ENCODE data around the gene VEGFD. TPM values are rescaled to one million over a fixed set of nuclear protein-coding genes. Genes with fewer than 3 reads are reported as not detected.

Gene VEGFD
- total and polyA plus RNA-seq, 2 donors (not counting 1 experiment from before 2014, with no cell fraction given), result 2.0 to 7.9 TPM

DNA sequence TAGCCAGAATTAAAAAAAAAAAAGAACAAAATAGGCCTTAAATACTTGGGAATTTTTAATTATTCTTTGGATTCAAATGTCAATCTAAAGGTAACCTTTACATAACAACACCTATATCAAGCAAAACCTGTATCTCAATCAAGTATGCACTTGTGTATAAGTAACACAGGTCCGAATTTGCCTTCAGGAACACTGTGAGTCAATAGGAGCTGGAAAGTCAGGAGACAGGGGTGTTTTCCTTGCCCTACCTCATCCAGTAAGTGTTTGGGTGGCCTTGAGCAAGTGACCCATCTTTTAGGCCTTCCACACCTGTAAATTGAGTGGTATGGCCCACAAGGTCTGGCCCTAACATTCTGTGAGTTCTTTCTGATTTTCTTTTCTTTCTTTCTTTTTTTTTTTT lies 40.8 kb upstream of the VEGFD start:
- H3K4me2 ChIP-seq (ENCODE audit: extremely low read depth, insufficient read depth, low read length), result no peak overlapping the region
- no peaks in the 10 kb centered on the region for H3K79me2 ChIP-seq (ENCODE audit: control insufficient read depth, insufficient read depth, low read length)
- no peaks in the 10 kb centered on the region for H3K36me3 ChIP-seq (ENCODE audit: control insufficient read depth, insufficient read depth, low read length)
- H3K4me1 ChIP-seq (ENCODE audit: control insufficient read depth, extremely low read depth, insufficient read depth, low read length), result no peaks in the 10 kb centered on the region
- H2AFZ ChIP-seq (ENCODE audit: low read length), result no peak overlapping the region
- no peaks in the 10 kb centered on the region for H4K20me1 ChIP-seq (ENCODE audit: control insufficient read depth, extremely low read depth, insufficient read depth, low read length)
- H3K9me3 ChIP-seq (ENCODE audit: control insufficient read depth, insufficient read depth, low read depth, low read length), result no peaks in the 10 kb centered on the region
- TF ChIP-seq, protein P1, sequence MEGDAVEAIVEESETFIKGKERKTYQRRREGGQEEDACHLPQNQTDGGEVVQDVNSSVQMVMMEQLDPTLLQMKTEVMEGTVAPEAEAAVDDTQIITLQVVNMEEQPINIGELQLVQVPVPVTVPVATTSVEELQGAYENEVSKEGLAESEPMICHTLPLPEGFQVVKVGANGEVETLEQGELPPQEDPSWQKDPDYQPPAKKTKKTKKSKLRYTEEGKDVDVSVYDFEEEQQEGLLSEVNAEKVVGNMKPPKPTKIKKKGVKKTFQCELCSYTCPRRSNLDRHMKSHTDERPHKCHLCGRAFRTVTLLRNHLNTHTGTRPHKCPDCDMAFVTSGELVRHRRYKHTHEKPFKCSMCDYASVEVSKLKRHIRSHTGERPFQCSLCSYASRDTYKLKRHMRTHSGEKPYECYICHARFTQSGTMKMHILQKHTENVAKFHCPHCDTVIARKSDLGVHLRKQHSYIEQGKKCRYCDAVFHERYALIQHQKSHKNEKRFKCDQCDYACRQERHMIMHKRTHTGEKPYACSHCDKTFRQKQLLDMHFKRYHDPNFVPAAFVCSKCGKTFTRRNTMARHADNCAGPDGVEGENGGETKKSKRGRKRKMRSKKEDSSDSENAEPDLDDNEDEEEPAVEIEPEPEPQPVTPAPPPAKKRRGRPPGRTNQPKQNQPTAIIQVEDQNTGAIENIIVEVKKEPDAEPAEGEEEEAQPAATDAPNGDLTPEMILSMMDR (conservative IDR thresholded peaks at IDR 0.05 in 1 of 2, IDR thresholded peaks at IDR 0.05 in 1 of 2; ENCODE audit: low read depth in 1 of 2, low read length in 2 of 2), result no peak
- TF ChIP-seq EZH2 (IDR thresholded peaks at IDR 0.05; ENCODE audit: low read length, missing control alignments), result no peak
- no peak overlapping the region for H3K9ac ChIP-seq (ENCODE audit: insufficient read depth, low read length)
- no peak overlapping the region for H3K4me3 ChIP-seq (replicated peaks in 1 of 4; ENCODE audit: control extremely low read depth in 1 of 4, insufficient read depth in 1 of 4, low read depth in 3 of 4, low read length in 4 of 4)
- no peak for DNase-seq (ENCODE audit: low read depth in 2 of 2)
- H3K27me3 ChIP-seq (ENCODE audit: control insufficient read depth, insufficient read depth, low read length), result no peaks in the 10 kb centered on the region
- no peak overlapping the region for H3K27ac ChIP-seq (ENCODE audit: insufficient read depth, low read length)

DNA sequence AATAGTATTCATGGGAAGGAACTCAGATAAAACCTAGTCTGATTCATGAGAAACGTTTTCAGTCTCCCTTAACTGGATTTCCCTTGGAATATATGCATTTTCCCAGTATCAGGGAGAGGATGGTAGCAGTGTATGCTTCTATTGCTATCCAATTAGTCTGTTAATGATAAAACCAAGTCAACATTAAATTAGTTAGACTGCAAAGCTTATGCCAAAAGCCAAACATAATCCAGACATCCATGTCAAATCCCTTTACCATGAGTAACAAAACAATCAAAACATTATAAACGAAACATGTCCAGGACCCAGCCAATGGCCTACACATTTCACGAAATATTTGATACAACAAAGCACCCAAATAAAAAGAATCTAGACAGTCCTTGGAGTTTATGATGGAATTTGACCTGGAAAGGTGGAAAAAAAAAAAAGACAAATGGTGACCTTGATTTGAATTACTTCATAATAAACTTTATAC lies 34.5 kb upstream of the VEGFD start:
- Histone ChIP-seq H3K9ac (ENCODE audit: insufficient read depth, low read length) (no peak overlapping the region), H4K20me1 (ENCODE audit: control insufficient read depth, extremely low read depth, insufficient read depth, low read length) (no peaks in the 10 kb centered on the region), H2AFZ (ENCODE audit: low read length) (no peak overlapping the region), H3K27me3 (ENCODE audit: control insufficient read depth, insufficient read depth, low read length) (no peaks in the 10 kb centered on the region), H3K4me2 (ENCODE audit: extremely low read depth, insufficient read depth, low read length) (no peak overlapping the region), H3K4me3 (replicated peaks in 1 of 4; ENCODE audit: control extremely low read depth in 1 of 4, insufficient read depth in 1 of 4, low read depth in 3 of 4, low read length in 4 of 4) (no peak overlapping the region), H3K27ac (ENCODE audit: insufficient read depth, low read length) (no peak overlapping the region), H3K4me1 (ENCODE audit: control insufficient read depth, extremely low read depth, insufficient read depth, low read length) (no peaks in the 10 kb centered on the region), H3K9me3 (ENCODE audit: control insufficient read depth, insufficient read depth, low read depth, low read length) (no peaks in the 10 kb centered on the region), H3K79me2 (ENCODE audit: control insufficient read depth, insufficient read depth, low read length) (no peaks in the 10 kb centered on the region), H3K36me3 (ENCODE audit: control insufficient read depth, insufficient read depth, low read length) (no peaks in the 10 kb centered on the region)
- no peak for TF ChIP-seq EZH2 (IDR thresholded peaks at IDR 0.05; ENCODE audit: low read length, missing control alignments)
- TF ChIP-seq, protein P1 (conservative IDR thresholded peaks at IDR 0.05 in 1 of 2, IDR thresholded peaks at IDR 0.05 in 1 of 2; ENCODE audit: low read depth in 1 of 2, low read length in 2 of 2), result no peak
- peak in 1 of 2 donors; percentile 4 for DNase-seq (ENCODE audit: low read depth in 2 of 2)

DNA sequence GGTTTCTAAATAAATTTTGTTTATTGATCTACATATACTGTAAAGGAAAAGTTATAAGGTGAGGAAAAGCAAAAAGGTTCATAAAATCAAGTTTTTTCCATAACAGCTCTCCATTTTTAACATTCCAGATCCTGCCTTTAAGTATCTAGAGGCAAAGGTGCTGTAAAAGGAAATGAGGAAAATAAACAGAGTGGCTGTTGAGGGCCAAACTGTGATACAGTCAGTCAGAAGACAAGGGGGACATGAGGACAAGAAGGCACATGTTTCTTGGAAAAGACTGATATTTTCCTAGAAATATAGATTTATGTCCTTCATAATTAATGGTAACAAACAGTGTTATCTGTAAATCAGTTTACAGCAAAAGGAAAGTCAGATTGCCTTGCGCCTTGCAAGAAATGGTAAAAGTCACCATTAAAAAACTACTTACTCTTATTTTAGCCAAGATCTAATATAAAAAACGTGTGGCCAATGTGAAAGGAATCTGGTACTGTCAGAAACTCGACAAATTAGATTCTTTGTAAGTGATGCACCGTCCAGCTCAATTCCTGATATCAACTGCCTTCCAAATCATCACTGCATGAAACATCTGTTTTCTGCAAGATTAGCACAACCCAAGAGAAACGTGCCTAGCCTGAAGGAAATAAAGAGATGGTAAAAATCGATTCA lies 34.0 kb upstream of the VEGFD start:
- H3K79me2 ChIP-seq (ENCODE audit: control insufficient read depth, insufficient read depth, low read length), result no peaks in the 10 kb centered on the region
- no peak overlapping the region for H3K4me3 ChIP-seq (replicated peaks in 1 of 4; ENCODE audit: control extremely low read depth in 1 of 4, insufficient read depth in 1 of 4, low read depth in 3 of 4, low read length in 4 of 4)
- no peak overlapping the region for H2AFZ ChIP-seq (ENCODE audit: low read length)
- H3K27me3 ChIP-seq (ENCODE audit: control insufficient read depth, insufficient read depth, low read length), result no peaks in the 10 kb centered on the region
- H3K4me2 ChIP-seq (ENCODE audit: extremely low read depth, insufficient read depth, low read length), result no peak overlapping the region
- no peaks in the 10 kb centered on the region for H3K36me3 ChIP-seq (ENCODE audit: control insufficient read depth, insufficient read depth, low read length)
- TF ChIP-seq, protein P1 (conservative IDR thresholded peaks at IDR 0.05 in 1 of 2, IDR thresholded peaks at IDR 0.05 in 1 of 2; ENCODE audit: low read depth in 1 of 2, low read length in 2 of 2), result no peak
- no peak for TF ChIP-seq EZH2 (IDR thresholded peaks at IDR 0.05; ENCODE audit: low read length, missing control alignments)
- H3K27ac ChIP-seq (ENCODE audit: insufficient read depth, low read length), result no peak overlapping the region
- no peaks in the 10 kb centered on the region for H3K9me3 ChIP-seq (ENCODE audit: control insufficient read depth, insufficient read depth, low read depth, low read length)
- no peaks in the 10 kb centered on the region for H3K4me1 ChIP-seq (ENCODE audit: control insufficient read depth, extremely low read depth, insufficient read depth, low read length)
- H3K9ac ChIP-seq (ENCODE audit: insufficient read depth, low read length), result no peak overlapping the region
- H4K20me1 ChIP-seq (ENCODE audit: control insufficient read depth, extremely low read depth, insufficient read depth, low read length), result no peaks in the 10 kb centered on the region
- DNase-seq (ENCODE audit: low read depth in 2 of 2), result peak; percentile 69 to 81
